HL-60 (cell line): Measurements from ENCODE around the gene AMER2.

Source experiments
- CTCF ChIP-seq: IDR thresholded peaks from one replicate; pipeline ENCODE4 v1.5.1; 2011; ENCODE audit warnings: low read length, control low read depth, inconsistent platforms; ENCODE audit not compliant: insufficient read depth
- GABPA ChIP-seq: IDR thresholded peaks from 2 replicates; pipeline ENCODE4 v1.6.1; 2012; ENCODE audit warnings: low read depth
- POLR2AphosphoS5 ChIP-seq: IDR thresholded peaks from 2 replicates; pipeline ENCODE4 v1.6.1; 2012; ENCODE audit warnings: low read depth
- SPI1 ChIP-seq: IDR thresholded peaks from 2 replicates; pipeline ENCODE4 v1.6.1; 2012; ENCODE audit warnings: low read depth, mild to moderate bottlenecking, borderline replicate concordance
- TF ChIP-seq, protein P1 (sequence below): IDR thresholded peaks from 2 replicates; pipeline ENCODE4 v1.6.1; 2012; ENCODE audit warnings: low read depth; ENCODE audit not compliant: insufficient replicate concordance

DNA sequence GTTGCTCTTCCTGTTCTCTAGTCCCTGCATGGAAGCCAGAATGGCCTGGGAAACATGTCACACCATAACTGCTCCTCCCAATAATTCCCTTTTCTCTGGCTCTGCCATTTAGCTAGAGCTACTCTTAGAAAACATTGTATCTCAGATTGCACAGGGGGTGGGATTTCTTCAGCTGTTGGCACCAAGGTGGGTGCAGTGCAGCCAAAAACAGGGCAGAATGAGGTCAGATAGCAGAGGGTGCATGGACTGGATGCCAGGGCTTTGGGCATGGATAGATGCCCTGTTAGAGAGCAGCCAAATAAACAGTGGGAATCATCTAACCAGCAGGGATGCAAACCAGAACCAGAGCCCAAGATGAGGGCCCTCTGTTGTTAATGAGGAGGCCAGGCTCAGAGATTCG is 4.9 kb upstream of the AMER2 start:
- no peak for TF ChIP-seq CTCF
- no peak for TF ChIP-seq POLR2AphosphoS5
- TF ChIP-seq, protein P1, sequence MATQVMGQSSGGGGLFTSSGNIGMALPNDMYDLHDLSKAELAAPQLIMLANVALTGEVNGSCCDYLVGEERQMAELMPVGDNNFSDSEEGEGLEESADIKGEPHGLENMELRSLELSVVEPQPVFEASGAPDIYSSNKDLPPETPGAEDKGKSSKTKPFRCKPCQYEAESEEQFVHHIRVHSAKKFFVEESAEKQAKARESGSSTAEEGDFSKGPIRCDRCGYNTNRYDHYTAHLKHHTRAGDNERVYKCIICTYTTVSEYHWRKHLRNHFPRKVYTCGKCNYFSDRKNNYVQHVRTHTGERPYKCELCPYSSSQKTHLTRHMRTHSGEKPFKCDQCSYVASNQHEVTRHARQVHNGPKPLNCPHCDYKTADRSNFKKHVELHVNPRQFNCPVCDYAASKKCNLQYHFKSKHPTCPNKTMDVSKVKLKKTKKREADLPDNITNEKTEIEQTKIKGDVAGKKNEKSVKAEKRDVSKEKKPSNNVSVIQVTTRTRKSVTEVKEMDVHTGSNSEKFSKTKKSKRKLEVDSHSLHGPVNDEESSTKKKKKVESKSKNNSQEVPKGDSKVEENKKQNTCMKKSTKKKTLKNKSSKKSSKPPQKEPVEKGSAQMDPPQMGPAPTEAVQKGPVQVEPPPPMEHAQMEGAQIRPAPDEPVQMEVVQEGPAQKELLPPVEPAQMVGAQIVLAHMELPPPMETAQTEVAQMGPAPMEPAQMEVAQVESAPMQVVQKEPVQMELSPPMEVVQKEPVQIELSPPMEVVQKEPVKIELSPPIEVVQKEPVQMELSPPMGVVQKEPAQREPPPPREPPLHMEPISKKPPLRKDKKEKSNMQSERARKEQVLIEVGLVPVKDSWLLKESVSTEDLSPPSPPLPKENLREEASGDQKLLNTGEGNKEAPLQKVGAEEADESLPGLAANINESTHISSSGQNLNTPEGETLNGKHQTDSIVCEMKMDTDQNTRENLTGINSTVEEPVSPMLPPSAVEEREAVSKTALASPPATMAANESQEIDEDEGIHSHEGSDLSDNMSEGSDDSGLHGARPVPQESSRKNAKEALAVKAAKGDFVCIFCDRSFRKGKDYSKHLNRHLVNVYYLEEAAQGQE = no peak
- TF ChIP-seq SPI1 = no peak
- TF ChIP-seq GABPA = no peak
